HepG2 (cell line): ENCODE data around the gene TEX35. TPM values are rescaled to one million over a fixed set of nuclear protein-coding genes. Genes with fewer than 3 reads are reported as not detected.

Source experiments
- ATAC-seq: fragments of 200-7000 bp; cut with Tn5 transposase; 3 replicates; pipeline ENCODE4 v1.9.1; 2020; ENCODE audit warnings: mild to moderate bottlenecking, moderate library complexity
- BruUV-seq: library from RNA; stranded (reverse); fragments of 400-500 nt; replicated peaks from 2 replicates; lab custom pipeline; 2021; lab: Mats Ljungman, UMichigan
- CTCF ChIA-PET: fragments of 300-600 bp; formaldehyde crosslinking; extraction: SDS; loops from one replicate; lab custom pipeline; 2021; ENCODE audit warnings: low total read pairs, inconsistent platforms, low intra/inter-chr PET ratio; lab: Yijun Ruan, JAX
- POLR2A ChIA-PET: fragments of 350-600 bp; sonication (Branson Sonifier 250); formaldehyde crosslinking; loops from one replicate; lab custom pipeline; 2020; ENCODE audit warnings: antibody characterized with exemption, inconsistent platforms; lab: Yijun Ruan, JAX
- DNase-seq: peaks from one replicate; pipeline ENCODE4 v3.0.0-alpha.2; 2015; ENCODE audit warnings: low spot score
- FAIRE-seq: peaks from 3 replicates; lab custom pipeline; 2011; peaks lifted over from hg19 to GRCh38; lab: Jason Lieb, UNC
- H2AFZ ChIP-seq: one replicate; pipeline ENCODE4 v1.6.1; 2011; ENCODE audit warnings: low read length, inconsistent platforms
- H3K27ac ChIP-seq: fragments of 300-600 bp; 3 replicates; pipeline ENCODE4 v1.8.0; 2011; ENCODE audit warnings: mixed run types, mild to moderate bottlenecking, mixed read lengths, low read length, inconsistent platforms; ENCODE audit not compliant: insufficient read depth; ENCODE audit errors: extremely low read length
- H3K27me3 ChIP-seq, 2 experiments: fragments of 200-600 bp in 1 of 2; 2 replicates in 1 of 2; 3 replicates in 1 of 2; pipeline versions ENCODE4 v1.6.0 to v1.8.0; 2011; ENCODE audit warnings: low read length in 2 of 2, mild to moderate bottlenecking in 2 of 2, moderate library complexity in 2 of 2, inconsistent platforms in 1 of 2; ENCODE audit not compliant: insufficient read depth in 2 of 2, control insufficient read depth in 1 of 2
- H3K36me3 ChIP-seq, 2 experiments: fragments of 200-600 bp in 1 of 2; replicated peaks in 1 of 2; 2 replicates in 1 of 2; 3 replicates in 1 of 2; pipeline versions ENCODE4 v1.5.1 to v1.8.0; 2011; ENCODE audit warnings: low read length in 2 of 2, inconsistent platforms in 1 of 2; ENCODE audit not compliant: insufficient read depth in 2 of 2, control insufficient read depth in 1 of 2
- H3K4me1 ChIP-seq: 2 replicates; pipeline ENCODE4 v1.5.1; 2012; ENCODE audit warnings: low read length, inconsistent platforms; ENCODE audit not compliant: insufficient read depth
- H3K4me2 ChIP-seq: 2 replicates; pipeline ENCODE4 v1.6.0; 2011; ENCODE audit warnings: low read depth, low read length, inconsistent platforms
- H3K4me3 ChIP-seq, 3 experiments: fragments of 200-600 bp in 1 of 3; sonication (generic), shearing (Covaris generic) in 1 of 3; replicated peaks in 1 of 3; 2 replicates each; pipeline ENCODE4 v1.5.1; 2011 to 2016; ENCODE audit warnings: low read length in 3 of 3, inconsistent platforms in 2 of 3, low read depth in 2 of 3, mild to moderate bottlenecking in 2 of 3, control low read depth in 1 of 3, mixed read lengths in 1 of 3; ENCODE audit not compliant: insufficient read depth in 1 of 3
- H3K79me2 ChIP-seq: one replicate; pipeline ENCODE4 v1.6.1; 2011; ENCODE audit warnings: low read length, inconsistent platforms; ENCODE audit not compliant: insufficient read depth
- H3K9ac ChIP-seq: 2 replicates; pipeline ENCODE4 v1.6.0; 2011; ENCODE audit warnings: mild to moderate bottlenecking, low read depth, low read length, inconsistent platforms; ENCODE audit not compliant: insufficient read depth
- H3K9me3 ChIP-seq: 2 replicates; pipeline ENCODE4 v1.5.1; 2012; ENCODE audit warnings: mild to moderate bottlenecking, low read length
- H4K20me1 ChIP-seq: 2 replicates; pipeline ENCODE4 v1.6.0; 2011; ENCODE audit warnings: inconsistent platforms, mild to moderate bottlenecking, low read length, moderate library complexity; ENCODE audit not compliant: insufficient read depth
- BATF2 ChIP-seq: sonication (generic); formaldehyde crosslinking; IDR thresholded peaks from 2 replicates; pipeline ENCODE4 v1.8.0; 2022; ENCODE audit warnings: mild to moderate bottlenecking, missing genetic modification reagents, moderate library complexity
- E2F2 ChIP-seq: sonication (generic); formaldehyde crosslinking; IDR thresholded peaks from 2 replicates; pipeline ENCODE4 v1.4.0; 2020; ENCODE audit warnings: missing genetic modification reagents, borderline replicate concordance
- HIC2 ChIP-seq: sonication (generic); formaldehyde crosslinking; IDR thresholded peaks from 2 replicates; pipeline ENCODE4 v1.9.0; 2022; ENCODE audit warnings: low read depth, missing genetic modification reagents
- KDM2A ChIP-seq: sonication (generic); formaldehyde crosslinking; IDR thresholded peaks from 2 replicates; pipeline ENCODE4 v1.4.0; 2020; ENCODE audit warnings: low read depth, missing genetic modification reagents, borderline replicate concordance
- NAIF1 ChIP-seq: sonication (generic); formaldehyde crosslinking; IDR thresholded peaks from 2 replicates; pipeline ENCODE4 v1.5.0; 2020; ENCODE audit warnings: mild to moderate bottlenecking, missing genetic modification reagents, borderline replicate concordance
- RFXANK ChIP-seq: IDR thresholded peaks from 2 replicates; pipeline ENCODE4 v1.6.1; 2016
- ZFP37 ChIP-seq: sonication (generic); formaldehyde crosslinking; IDR thresholded peaks from 2 replicates; pipeline ENCODE4 v1.4.0; 2020; ENCODE audit warnings: missing genetic modification reagents, borderline replicate concordance
- ZNF256 ChIP-seq: sonication (generic); formaldehyde crosslinking; conservative IDR thresholded peaks from 2 replicates; pipeline ENCODE4 v1.4.0; 2020; ENCODE audit warnings: missing genetic modification reagents
- ZNF382 ChIP-seq: sonication (generic); formaldehyde crosslinking; IDR thresholded peaks from 2 replicates; pipeline ENCODE4 v1.5.0; 2020; ENCODE audit warnings: missing genetic modification reagents, mild to moderate bottlenecking, borderline replicate concordance
- WGBS: methylation state at CpG from one replicate; pipeline ENCODE4 v1.1.6; 2017; ENCODE audit warnings: low lambda C conversion rate; 5-methylcytosine and 5-hydroxymethylcytosine counted together
- in situ Hi-C: cut with HindIII; loops from 2 replicates; pipeline ENCODE4 v1.10.0; 2017; ENCODE audit warnings: low pct_unique_long_range_greater_than_20kb; ENCODE audit not compliant: extremely low pct_ligation_motif_present
- intact Hi-C: fragments of 100-400 bp; cut with micrococcal nuclease; formaldehyde crosslinking; loops from one replicate; pipeline ENCODE4 v1.10.0; 2022; ENCODE audit not compliant: unreplicated experiment
- polyA plus RNA-seq, 8 experiments: library from polyadenylated mRNA; depleted of rRNA in 3 of 8; stranded (reverse) in 7 of 8; unstranded in 1 of 8; fragments of >200 nt; fragmentation: Illumina TruSeq in 4 of 8; extraction: Trizol in 4 of 8; gene quantifications; 2 replicates each; pipeline versions ENCODE4 v1.2.1 to v1.2.3, GENCODE V29; 2011 to 2016; ENCODE audit warnings: low read depth in 4 of 8, missing spikeins in 1 of 8, mixed read lengths in 1 of 8; ENCODE audit not compliant: insufficient read depth in 1 of 8
- total RNA-seq, 5 experiments: library from RNA; depleted of rRNA; stranded (reverse); fragments of >200 nt; fragmentation: Illumina TruSeq; extraction: Trizol; gene quantifications; 2 replicates each; pipeline ENCODE4 v1.2.3, GENCODE V29; 2016; ENCODE audit warnings: low read depth in 1 of 5
- TF ChIP-seq, protein P1 (sequence below): conservative IDR thresholded peaks from 2 replicates; pipeline ENCODE4 v1.6.1; 2018; ENCODE audit warnings: missing genetic modification reagents
- TF ChIP-seq, protein P2 (sequence below), 2 experiments: IDR thresholded peaks; 2 replicates each; pipeline ENCODE4 v1.6.1; 2011 to 2012; ENCODE audit warnings: low read length in 2 of 2, borderline replicate concordance in 1 of 2, low read depth in 1 of 2, mild to moderate bottlenecking in 1 of 2, moderate library complexity in 1 of 2

Gene TEX35
- total and polyA plus RNA-seq, 2 of the 13 experiments (the other 11 are each of a cell fraction or from before 2014, with no cell fraction given): not detected

GRCh38 chr1:178541829-178542553 lies 29.1 kb downstream of the TEX35 start:
- no peaks in the 10 kb centered on the region for H4K20me1 ChIP-seq
- DNase-seq (peak; percentile 88), FAIRE-seq (peak; percentile 86), ATAC-seq (peak; percentile 85)
- peak overlapping the region; percentile 77 for H3K9ac ChIP-seq
- ChIA-PET POLR2A (interaction anchor here (0.6 to 2.5 kb wide), 24 partner anchors 9 to 548 kb away, joined by 3 to 26 read pairs (median 4); partner anchors contain the start of gene RALGPS2), CTCF (interaction anchor here (0.9 to 2.6 kb wide), 6 partner anchors 10 to 461 kb away, joined by 3 to 28 read pairs (median 8); partner anchors contain the start of gene RALGPS2)
- H3K9me3 ChIP-seq: no peaks in the 10 kb centered on the region
- peaks cover 0 to 5% of the 10 kb centered on the region in 2 experiments; a peak in 1 of 5 replicates for H3K36me3 ChIP-seq
- H3K27me3 ChIP-seq: no peaks in the 10 kb centered on the region; a peak in 1 of 5 replicates
- BruUV-seq: TSS peak; percentile 88
- H3K4me1 ChIP-seq: peaks cover 60% of the 10 kb centered on the region
- in situ Hi-C loops (no loop called here), intact Hi-C loops (loop anchor here (1.0 to 10.0 kb wide), 5 partner anchors 83 to 333 kb away; partner anchors contain the start of gene ANGPTL1)
- peak overlapping the region; percentile 92 for H3K27ac ChIP-seq
- peaks cover 10% of the 10 kb centered on the region for H3K79me2 ChIP-seq
- H2AFZ ChIP-seq: no peak overlapping the region
- WGBS: 0% methylated on average over 5 of the region's 33 CpGs
- peak overlapping the region; percentile 98 for H3K4me2 ChIP-seq
- peak overlapping the region; percentile 72 to 91 (median 87) for H3K4me3 ChIP-seq
- TF ChIP-seq BATF2 (CRISPR knock-in tag) (no peak), ZNF382 (CRISPR knock-in tag) (no peak), HIC2 (CRISPR knock-in tag) (no peak), NAIF1 (no peak), RFXANK (CRISPR knock-in tag) (no peak), ZFP37 (CRISPR knock-in tag) (peak; percentile 19; the same call in 1 of the 2 replicates), E2F2 (no peak), KDM2A (CRISPR knock-in tag) (no peak; the same call in none of the 2 replicates), ZNF256 (CRISPR knock-in tag) (no peak)
- TF ChIP-seq, protein P1, sequence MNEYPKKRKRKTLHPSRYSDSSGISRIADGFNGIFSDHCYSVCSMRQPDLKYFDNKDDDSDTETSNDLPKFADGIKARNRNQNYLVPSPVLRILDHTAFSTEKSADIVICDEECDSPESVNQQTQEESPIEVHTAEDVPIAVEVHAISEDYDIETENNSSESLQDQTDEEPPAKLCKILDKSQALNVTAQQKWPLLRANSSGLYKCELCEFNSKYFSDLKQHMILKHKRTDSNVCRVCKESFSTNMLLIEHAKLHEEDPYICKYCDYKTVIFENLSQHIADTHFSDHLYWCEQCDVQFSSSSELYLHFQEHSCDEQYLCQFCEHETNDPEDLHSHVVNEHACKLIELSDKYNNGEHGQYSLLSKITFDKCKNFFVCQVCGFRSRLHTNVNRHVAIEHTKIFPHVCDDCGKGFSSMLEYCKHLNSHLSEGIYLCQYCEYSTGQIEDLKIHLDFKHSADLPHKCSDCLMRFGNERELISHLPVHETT (CRISPR knock-in tag): no peak; the same call in 1 of the 2 replicates
- TF ChIP-seq, protein P2, sequence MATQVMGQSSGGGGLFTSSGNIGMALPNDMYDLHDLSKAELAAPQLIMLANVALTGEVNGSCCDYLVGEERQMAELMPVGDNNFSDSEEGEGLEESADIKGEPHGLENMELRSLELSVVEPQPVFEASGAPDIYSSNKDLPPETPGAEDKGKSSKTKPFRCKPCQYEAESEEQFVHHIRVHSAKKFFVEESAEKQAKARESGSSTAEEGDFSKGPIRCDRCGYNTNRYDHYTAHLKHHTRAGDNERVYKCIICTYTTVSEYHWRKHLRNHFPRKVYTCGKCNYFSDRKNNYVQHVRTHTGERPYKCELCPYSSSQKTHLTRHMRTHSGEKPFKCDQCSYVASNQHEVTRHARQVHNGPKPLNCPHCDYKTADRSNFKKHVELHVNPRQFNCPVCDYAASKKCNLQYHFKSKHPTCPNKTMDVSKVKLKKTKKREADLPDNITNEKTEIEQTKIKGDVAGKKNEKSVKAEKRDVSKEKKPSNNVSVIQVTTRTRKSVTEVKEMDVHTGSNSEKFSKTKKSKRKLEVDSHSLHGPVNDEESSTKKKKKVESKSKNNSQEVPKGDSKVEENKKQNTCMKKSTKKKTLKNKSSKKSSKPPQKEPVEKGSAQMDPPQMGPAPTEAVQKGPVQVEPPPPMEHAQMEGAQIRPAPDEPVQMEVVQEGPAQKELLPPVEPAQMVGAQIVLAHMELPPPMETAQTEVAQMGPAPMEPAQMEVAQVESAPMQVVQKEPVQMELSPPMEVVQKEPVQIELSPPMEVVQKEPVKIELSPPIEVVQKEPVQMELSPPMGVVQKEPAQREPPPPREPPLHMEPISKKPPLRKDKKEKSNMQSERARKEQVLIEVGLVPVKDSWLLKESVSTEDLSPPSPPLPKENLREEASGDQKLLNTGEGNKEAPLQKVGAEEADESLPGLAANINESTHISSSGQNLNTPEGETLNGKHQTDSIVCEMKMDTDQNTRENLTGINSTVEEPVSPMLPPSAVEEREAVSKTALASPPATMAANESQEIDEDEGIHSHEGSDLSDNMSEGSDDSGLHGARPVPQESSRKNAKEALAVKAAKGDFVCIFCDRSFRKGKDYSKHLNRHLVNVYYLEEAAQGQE (IDR thresholded peaks at IDR 0.05; ENCODE audit: borderline replicate concordance in 1 of 2, low read depth in 1 of 2, low read length in 2 of 2): peak in 1 of 2 experiments; percentile 12; a peak in 1 of 4 replicates
